MCF 10A (cell line): Measurements from ENCODE around the gene ITGB1BP1. TPM values are rescaled to one million over a fixed set of nuclear protein-coding genes. Genes with fewer than 3 reads are reported as not detected.

Experiments used
- BruUV-seq: library from RNA; stranded (reverse); fragments of 400-500 nt; replicated peaks from 2 replicates; lab custom pipeline; 2021; lab: Mats Ljungman, UMichigan
- CTCF ChIA-PET: fragments of 300-600 bp; sonication (Branson Sonifier 250); formaldehyde crosslinking; extraction: SDS; loops from one replicate; lab custom pipeline; 2021; ENCODE audit warnings: antibody characterized with exemption, inconsistent platforms; lab: Yijun Ruan, JAX
- POLR2A ChIA-PET: fragments of 300-600, 350-650 bp; sonication (Branson Sonifier 250); formaldehyde crosslinking; extraction: SDS; loops from one replicate; lab custom pipeline; 2020; ENCODE audit warnings: antibody characterized with exemption, inconsistent platforms; lab: Yijun Ruan, JAX
- DNase-seq: peaks from one replicate; pipeline ENCODE4 v3.0.0-alpha.2; 2018; ENCODE audit not compliant: unreplicated experiment
- H3K27ac Mint-ChIP-seq: one replicate; pipeline ENCODE4 v1.8.0; 2022; ENCODE audit warnings: mild to moderate bottlenecking, low read depth, mixed read lengths; ENCODE audit not compliant: unreplicated experiment
- H3K27me3 Mint-ChIP-seq: one replicate; pipeline ENCODE4 v1.8.0; 2022; ENCODE audit warnings: mixed read lengths; ENCODE audit not compliant: insufficient read depth, unreplicated experiment
- H3K36me3 Mint-ChIP-seq: one replicate; pipeline ENCODE4 v1.8.0; 2022; ENCODE audit warnings: mild to moderate bottlenecking, moderate library complexity, mixed read lengths; ENCODE audit not compliant: insufficient read depth, unreplicated experiment
- H3K4me1 Mint-ChIP-seq: one replicate; pipeline ENCODE4 v1.8.0; 2022; ENCODE audit warnings: mixed read lengths; ENCODE audit not compliant: insufficient read depth, unreplicated experiment
- H3K4me3 Mint-ChIP-seq: one replicate; pipeline ENCODE4 v1.8.0; 2022; ENCODE audit warnings: mild to moderate bottlenecking, moderate library complexity, mixed read lengths; ENCODE audit not compliant: unreplicated experiment
- H3K9me3 Mint-ChIP-seq: one replicate; pipeline ENCODE4 v1.8.0; 2022; ENCODE audit warnings: mixed read lengths; ENCODE audit not compliant: unreplicated experiment
- intact Hi-C: fragments of 100-400 bp; cut with micrococcal nuclease; formaldehyde crosslinking; loops from 2 replicates; pipeline ENCODE4 v1.14.1; 2022
- total RNA-seq: library from RNA; stranded (reverse); gene quantifications from 2 replicates; pipeline ENCODE4 v1.2.3, GENCODE V29; 2022
- TF ChIP-seq, protein P1 (sequence below): fragments of 200-600 bp; IDR thresholded peaks from one replicate; pipeline ENCODE4 v1.8.0; 2022; ENCODE audit warnings: antibody characterized with exemption, mild to moderate bottlenecking; ENCODE audit not compliant: unreplicated experiment

Gene ITGB1BP1
- total RNA-seq, 1 experiment from 2014 or later = 125 TPM

DNA sequence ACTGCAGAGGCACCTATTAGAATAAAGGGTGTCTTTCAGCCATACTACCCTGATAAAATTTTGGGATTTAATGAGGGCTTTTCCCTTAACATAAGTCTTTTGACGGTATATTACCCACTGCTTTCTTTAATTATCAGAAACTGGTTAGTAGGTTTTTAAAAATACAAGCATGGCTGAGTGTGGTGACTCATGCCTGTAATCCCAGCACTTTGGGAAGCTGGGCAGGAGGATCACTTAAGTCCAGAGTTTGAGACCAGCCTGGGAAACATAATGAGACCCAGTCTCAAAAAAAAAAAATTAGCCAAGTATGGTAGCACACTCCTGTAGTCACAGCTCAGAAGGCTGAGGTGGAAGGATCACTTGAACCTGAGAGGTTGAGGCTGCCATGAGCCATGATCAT, 16.2 kb upstream of the ITGB1BP1 start:
- TF ChIP-seq, protein P1, sequence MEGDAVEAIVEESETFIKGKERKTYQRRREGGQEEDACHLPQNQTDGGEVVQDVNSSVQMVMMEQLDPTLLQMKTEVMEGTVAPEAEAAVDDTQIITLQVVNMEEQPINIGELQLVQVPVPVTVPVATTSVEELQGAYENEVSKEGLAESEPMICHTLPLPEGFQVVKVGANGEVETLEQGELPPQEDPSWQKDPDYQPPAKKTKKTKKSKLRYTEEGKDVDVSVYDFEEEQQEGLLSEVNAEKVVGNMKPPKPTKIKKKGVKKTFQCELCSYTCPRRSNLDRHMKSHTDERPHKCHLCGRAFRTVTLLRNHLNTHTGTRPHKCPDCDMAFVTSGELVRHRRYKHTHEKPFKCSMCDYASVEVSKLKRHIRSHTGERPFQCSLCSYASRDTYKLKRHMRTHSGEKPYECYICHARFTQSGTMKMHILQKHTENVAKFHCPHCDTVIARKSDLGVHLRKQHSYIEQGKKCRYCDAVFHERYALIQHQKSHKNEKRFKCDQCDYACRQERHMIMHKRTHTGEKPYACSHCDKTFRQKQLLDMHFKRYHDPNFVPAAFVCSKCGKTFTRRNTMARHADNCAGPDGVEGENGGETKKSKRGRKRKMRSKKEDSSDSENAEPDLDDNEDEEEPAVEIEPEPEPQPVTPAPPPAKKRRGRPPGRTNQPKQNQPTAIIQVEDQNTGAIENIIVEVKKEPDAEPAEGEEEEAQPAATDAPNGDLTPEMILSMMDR = no peak
- Mint-ChIP-seq H3K4me3 (no peak overlapping the region), H3K4me1 (no peaks in the 10 kb centered on the region), H3K27ac (no peak overlapping the region), H3K9me3 (no peaks in the 10 kb centered on the region), H3K36me3 (peaks cover 98% of the 10 kb centered on the region), H3K27me3 (no peaks in the 10 kb centered on the region)
- CTCF ChIA-PET = no interaction called here
- no TSS peak for BruUV-seq
- no peak for DNase-seq
- POLR2A ChIA-PET = interaction anchor here (0.7 kb wide), 1 partner anchor 31 kb away, joined by 3 read pairs; no protein-coding TSS in a partner anchor
- intact Hi-C loops = no loop called here

DNA sequence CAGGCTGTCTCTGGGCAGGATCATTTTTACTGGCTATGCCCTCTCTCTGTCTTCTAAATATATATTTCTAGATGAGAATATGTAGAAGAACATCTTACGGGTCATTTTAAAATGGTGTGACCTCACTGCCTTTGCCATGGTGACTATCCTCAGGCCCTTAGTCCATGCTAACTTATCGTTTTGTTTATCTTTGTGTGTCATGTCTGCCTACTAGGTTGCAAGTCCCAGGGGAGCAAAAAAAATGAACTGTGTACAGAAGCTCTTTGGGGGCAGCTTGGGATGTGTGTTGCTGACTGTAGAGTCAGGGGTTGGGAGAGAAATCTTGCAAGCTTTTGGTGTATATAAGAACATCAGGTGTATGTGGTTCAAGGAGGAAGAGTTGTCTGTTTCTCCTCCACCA, 11.2 kb upstream of the ITGB1BP1 start:
- TF ChIP-seq, protein P1 = no peak
- no peak overlapping the region for H3K4me3 Mint-ChIP-seq

DNA sequence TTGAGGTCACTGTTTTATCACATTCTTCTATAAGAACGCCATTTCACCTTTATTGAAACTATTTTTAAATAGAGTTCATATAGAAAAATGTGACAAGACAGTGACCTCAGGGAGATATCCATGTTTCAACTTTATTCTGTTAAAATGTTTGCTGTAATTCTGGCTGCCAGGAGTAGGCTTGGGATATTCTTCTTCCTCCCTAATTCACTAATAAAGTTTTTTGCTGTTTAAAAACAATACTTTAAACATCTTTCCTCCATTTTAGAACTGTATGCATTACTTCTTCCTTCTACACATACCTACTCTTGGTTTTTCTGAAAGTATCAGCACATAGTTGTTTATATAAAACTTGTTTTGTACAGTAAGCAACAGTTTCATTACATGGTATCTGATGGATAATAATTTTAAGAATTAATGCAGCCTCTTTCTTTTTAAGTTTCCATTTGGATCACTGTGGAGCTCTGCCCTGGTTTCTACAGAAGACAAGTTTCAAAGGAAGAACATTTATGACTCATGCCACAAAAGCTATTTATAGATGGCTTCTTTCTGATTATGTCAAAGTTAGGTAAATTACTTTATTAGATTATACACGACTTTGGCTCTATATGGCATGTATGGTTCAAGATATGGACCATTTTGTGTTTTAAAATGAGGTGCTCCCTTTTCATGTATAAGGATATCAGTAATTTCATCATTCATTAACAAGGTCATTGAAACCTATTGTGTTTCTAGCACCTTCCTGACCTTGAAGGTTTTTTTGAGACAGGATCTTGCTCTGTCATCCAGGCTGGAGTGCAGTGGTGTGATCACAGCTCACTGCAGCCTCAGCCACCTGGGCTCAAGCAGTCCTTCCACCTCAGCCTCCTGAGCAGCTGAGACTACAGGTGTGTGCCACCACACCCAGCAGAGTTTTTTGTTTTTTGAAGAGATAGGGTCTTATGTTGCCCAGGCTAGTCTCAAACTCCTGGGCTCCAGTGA, 7.3 kb upstream of the ITGB1BP1 start:
- CTCF ChIA-PET = interaction anchor here (0.6 to 1.0 kb wide), 6 partner anchors 8 to 558 kb away, joined by 3 to 5 read pairs (median 4); no protein-coding TSS in a partner anchor
- BruUV-seq = no TSS peak
- peaks cover 9% of the 10 kb centered on the region for H3K4me1 Mint-ChIP-seq

More for the DNA sequence above, 11.2 kb upstream of the ITGB1BP1 start:
- no TSS peak for BruUV-seq
- no peak for DNase-seq
- intact Hi-C loops = no loop called here
- CTCF ChIA-PET = interaction anchor here (1.3 kb wide), 1 partner anchor 291 kb away, joined by 5 read pairs; no protein-coding TSS in a partner anchor
- no peaks in the 10 kb centered on the region for H3K27me3 Mint-ChIP-seq
- POLR2A ChIA-PET = interaction anchor here (1.2 kb wide), 1 partner anchor 8 kb away, joined by 5 read pairs; no protein-coding TSS in a partner anchor
- peaks cover 9% of the 10 kb centered on the region for H3K4me1 Mint-ChIP-seq
- no peak overlapping the region for H3K27ac Mint-ChIP-seq
- peaks cover 98% of the 10 kb centered on the region for H3K36me3 Mint-ChIP-seq
- no peaks in the 10 kb centered on the region for H3K9me3 Mint-ChIP-seq

More for the DNA sequence above, 7.3 kb upstream of the ITGB1BP1 start:
- TF ChIP-seq, protein P1 = no peak
- POLR2A ChIA-PET = interaction anchor here (0.6 to 1.1 kb wide), 4 partner anchors 8 to 1954 kb away, joined by 3 to 4 read pairs (median 3); partner anchors contain the start of gene ADAM17
- H3K36me3 Mint-ChIP-seq = peaks cover 59% of the 10 kb centered on the region
- H3K27me3 Mint-ChIP-seq = no peaks in the 10 kb centered on the region
- H3K27ac Mint-ChIP-seq = no peak overlapping the region
- intact Hi-C loops = no loop called here
- no peaks in the 10 kb centered on the region for H3K9me3 Mint-ChIP-seq
- no peak for DNase-seq
- no peak overlapping the region for H3K4me3 Mint-ChIP-seq
